ENCODE results near the gene PNPLA7. TPM values are rescaled to one million over a fixed set of nuclear protein-coding genes. Genes with fewer than 3 reads are reported as not detected.

Gene PNPLA7
- total and polyA plus RNA-seq, 2 of the 13 experiments (the other 11 are each of a cell fraction or from before 2014, with no cell fraction given) = 0.42 to 1.5 TPM

DNA sequence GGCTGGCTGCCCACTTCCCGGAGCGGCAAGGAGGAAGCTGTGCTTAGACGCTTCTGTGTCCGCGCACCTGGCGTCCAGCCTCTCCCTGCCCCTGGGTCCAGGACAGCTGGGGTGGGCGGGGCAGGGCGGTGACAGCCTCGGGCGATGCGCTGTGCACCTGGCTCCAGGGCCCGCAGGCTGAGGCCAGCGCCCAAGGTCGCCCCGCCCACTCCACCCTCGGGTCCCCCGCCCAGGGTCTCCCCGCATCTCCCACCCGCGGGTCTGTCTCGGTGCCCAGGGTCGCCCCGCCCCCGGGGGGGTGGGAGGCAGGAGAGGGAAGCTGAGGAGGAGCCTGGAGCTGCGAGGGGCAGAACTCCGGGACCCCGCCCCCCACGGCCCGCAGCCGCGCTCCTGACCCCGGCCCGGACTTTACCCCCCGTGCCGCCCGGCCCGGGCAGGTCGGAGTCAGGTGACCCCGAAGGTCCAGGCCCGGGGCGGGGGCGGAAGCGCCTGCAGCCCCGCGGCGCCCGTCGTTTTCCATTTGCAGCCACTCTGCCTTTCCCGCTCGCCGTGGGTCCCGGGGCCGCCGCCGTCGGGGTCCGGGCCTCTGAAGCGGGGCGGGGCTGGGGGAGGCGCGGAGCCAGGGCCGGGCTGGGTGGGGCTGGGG, 108.8 kb downstream of the PNPLA7 start, which contains the start of gene ENTPD8 (continued):
- TF ChIP-seq HOXA3 (CRISPR knock-in tag; IDR thresholded peaks at IDR 0.05) (peak; percentile 68; the same call in 1 of the 2 replicates), POLR2G (IDR thresholded peaks at IDR 0.05; ENCODE audit: low read depth, low read length) (peak; percentile 56), TEAD3 (CRISPR knock-in tag; optimal IDR thresholded peaks at IDR 0.05; ENCODE audit: borderline replicate concordance) (peak; percentile 33), ASH2L (IDR thresholded peaks at IDR 0.05; ENCODE audit: insufficient read length, low read depth, low read length) (peak; percentile 37), ZFP90 (CRISPR knock-in tag; IDR thresholded peaks at IDR 0.05; ENCODE audit: borderline replicate concordance) (peak; percentile 34; the same call in 1 of the 2 replicates), POGZ (CRISPR knock-in tag; IDR thresholded peaks at IDR 0.05) (peak; percentile 32; the same call in 1 of the 2 replicates), RBFOX2 (IDR thresholded peaks at IDR 0.05; ENCODE audit: low read depth, low read length) (peak; percentile 72), MEIS1 (CRISPR knock-in tag; IDR thresholded peaks at IDR 0.05; ENCODE audit: borderline replicate concordance) (peak; percentile 46; the same call in 1 of the 2 replicates), ZFP36L1 (CRISPR knock-in tag; IDR thresholded peaks at IDR 0.05) (no peak), GABPB1 (CRISPR knock-in tag; IDR thresholded peaks at IDR 0.05) (peak; percentile 77), EP300 (IDR thresholded peaks at IDR 0.05; ENCODE audit: low read depth in 2 of 2, low read length in 2 of 2) (no peak), EP300 (CRISPR knock-in tag; IDR thresholded peaks at IDR 0.05; ENCODE audit: borderline replicate concordance) (no peak), FOXA3 (CRISPR knock-in tag; IDR thresholded peaks at IDR 0.05) (peak; percentile 27; the same call in 1 of the 2 replicates), XRCC5 (optimal IDR thresholded peaks at IDR 0.05; ENCODE audit: low read length) (peak; percentile 30), NR2F2 (IDR thresholded peaks at IDR 0.05; ENCODE audit: borderline replicate concordance, low read depth) (peak; percentile 66; the same call in 1 of the 2 replicates), CSRNP1 (CRISPR knock-in tag; IDR thresholded peaks at IDR 0.05) (0 out of 2 replicates have a peak, but pooled peaks have one; percentile 34), FOXC1 (CRISPR knock-in tag; IDR thresholded peaks at IDR 0.05; ENCODE audit: borderline replicate concordance) (peak; percentile 80; the same call in 1 of the 2 replicates), SOX13 (IDR thresholded peaks at IDR 0.05) (no peak), SOX13 (CRISPR knock-in tag; conservative IDR thresholded peaks at IDR 0.05 in 1 of 2, IDR thresholded peaks at IDR 0.05 in 1 of 2) (peak in 1 of 2 experiments; percentile 27; a peak in 1 of 4 replicates), ZNF800 (CRISPR knock-in tag; IDR thresholded peaks at IDR 0.05) (0 out of 2 replicates have a peak, but pooled peaks have one; percentile 43), ZNF614 (CRISPR knock-in tag; IDR thresholded peaks at IDR 0.05; ENCODE audit: borderline replicate concordance) (0 out of 2 replicates have a peak, but pooled peaks have one; percentile 58)
- TF ChIP-seq, protein P1, sequence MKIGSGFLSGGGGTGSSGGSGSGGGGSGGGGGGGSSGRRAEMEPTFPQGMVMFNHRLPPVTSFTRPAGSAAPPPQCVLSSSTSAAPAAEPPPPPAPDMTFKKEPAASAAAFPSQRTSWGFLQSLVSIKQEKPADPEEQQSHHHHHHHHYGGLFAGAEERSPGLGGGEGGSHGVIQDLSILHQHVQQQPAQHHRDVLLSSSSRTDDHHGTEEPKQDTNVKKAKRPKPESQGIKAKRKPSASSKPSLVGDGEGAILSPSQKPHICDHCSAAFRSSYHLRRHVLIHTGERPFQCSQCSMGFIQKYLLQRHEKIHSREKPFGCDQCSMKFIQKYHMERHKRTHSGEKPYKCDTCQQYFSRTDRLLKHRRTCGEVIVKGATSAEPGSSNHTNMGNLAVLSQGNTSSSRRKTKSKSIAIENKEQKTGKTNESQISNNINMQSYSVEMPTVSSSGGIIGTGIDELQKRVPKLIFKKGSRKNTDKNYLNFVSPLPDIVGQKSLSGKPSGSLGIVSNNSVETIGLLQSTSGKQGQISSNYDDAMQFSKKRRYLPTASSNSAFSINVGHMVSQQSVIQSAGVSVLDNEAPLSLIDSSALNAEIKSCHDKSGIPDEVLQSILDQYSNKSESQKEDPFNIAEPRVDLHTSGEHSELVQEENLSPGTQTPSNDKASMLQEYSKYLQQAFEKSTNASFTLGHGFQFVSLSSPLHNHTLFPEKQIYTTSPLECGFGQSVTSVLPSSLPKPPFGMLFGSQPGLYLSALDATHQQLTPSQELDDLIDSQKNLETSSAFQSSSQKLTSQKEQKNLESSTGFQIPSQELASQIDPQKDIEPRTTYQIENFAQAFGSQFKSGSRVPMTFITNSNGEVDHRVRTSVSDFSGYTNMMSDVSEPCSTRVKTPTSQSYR (CRISPR knock-in tag; IDR thresholded peaks at IDR 0.05; ENCODE audit: borderline replicate concordance) = peak; percentile 70; the same call in 1 of the 2 replicates
- TF ChIP-seq, protein P2, sequence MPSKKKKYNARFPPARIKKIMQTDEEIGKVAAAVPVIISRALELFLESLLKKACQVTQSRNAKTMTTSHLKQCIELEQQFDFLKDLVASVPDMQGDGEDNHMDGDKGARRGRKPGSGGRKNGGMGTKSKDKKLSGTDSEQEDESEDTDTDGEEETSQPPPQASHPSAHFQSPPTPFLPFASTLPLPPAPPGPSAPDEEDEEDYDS (CRISPR knock-in tag; IDR thresholded peaks at IDR 0.05) = 0 out of 2 replicates have a peak, but pooled peaks have one; percentile 23

Measured in HepG2 (cell line).